Measurements from ENCODE around the gene STARD9.
A peak's percentile ranks its signal among the peaks of the same experiment; 100 is the strongest.
"Not testable (repeated sequence)": the region's sequence is repeated elsewhere in the genome, so short reads cannot be mapped to it uniquely, and the experiment has no call there.

Gene STARD9

DNA sequence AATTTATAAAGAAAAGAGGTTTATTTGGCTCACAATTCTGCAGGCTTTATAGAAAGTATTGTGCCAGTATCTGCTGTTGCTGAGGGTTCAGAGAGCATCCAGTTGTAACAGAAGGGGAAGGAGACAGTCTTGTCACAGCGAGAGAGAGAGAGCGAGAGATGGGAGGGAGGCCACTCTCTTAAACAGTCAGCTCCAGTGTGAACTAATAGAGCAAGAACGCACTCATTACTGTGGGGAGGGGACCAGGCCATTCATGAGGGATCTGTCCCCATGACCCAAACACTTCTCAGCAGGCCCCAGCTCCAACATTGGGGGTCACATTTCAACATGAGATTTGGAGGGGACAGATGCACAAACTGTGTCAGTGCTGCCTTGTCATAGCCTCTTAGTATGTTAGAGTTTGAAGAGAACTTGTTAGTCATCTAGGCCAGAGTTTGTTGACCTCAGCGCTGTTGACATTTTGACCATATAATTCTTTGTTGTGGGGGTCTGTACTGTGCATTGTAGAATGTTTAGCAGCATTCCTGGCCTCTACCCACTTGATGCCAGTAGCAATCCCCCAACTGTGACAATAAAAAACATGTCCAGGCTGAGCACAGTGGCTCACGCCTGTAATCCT lies 15.3 kb downstream of the STARD9 start:
- Histone ChIP-seq H3K36me3 (ENCODE audit: control insufficient read depth in 2 of 2, insufficient read depth in 2 of 2, low read length in 2 of 2) (peaks cover 15% of the 10 kb centered on the region in 2 donors), H3K4me1 (ENCODE audit: control insufficient read depth, insufficient read depth, low read length) (peaks cover 25% of the 10 kb centered on the region), H3K9ac (ENCODE audit: low read length in 2 of 2) (no peak overlapping the region), H3K27ac (ENCODE audit: low read length) (peak overlapping the region; percentile 31), H3K9me3 (ENCODE audit: control insufficient read depth in 2 of 2, low read length in 2 of 2) (no peaks in the 10 kb centered on the region), H3K27me3 (ENCODE audit: control insufficient read depth in 1 of 2, insufficient read depth in 2 of 2, low read length in 2 of 2) (no peaks in the 10 kb centered on the region), H3K4me3 (ENCODE audit: low read length in 2 of 2) (no peak overlapping the region)

GRCh38 chr15:42591238-42591934 lies 16.0 kb downstream of the STARD9 start:
- Histone ChIP-seq H3K4me3 (ENCODE audit: low read length in 2 of 2) (no peak overlapping the region), H3K27me3 (ENCODE audit: control insufficient read depth in 1 of 2, insufficient read depth in 2 of 2, low read length in 2 of 2) (no peaks in the 10 kb centered on the region), H3K4me1 (ENCODE audit: control insufficient read depth, insufficient read depth, low read length) (peaks cover 29% of the 10 kb centered on the region), H3K27ac (ENCODE audit: low read length) (no peak overlapping the region), H3K9ac (ENCODE audit: low read length in 2 of 2) (no peak overlapping the region), H3K36me3 (ENCODE audit: control insufficient read depth in 2 of 2, insufficient read depth in 2 of 2, low read length in 2 of 2) (peaks cover 8 to 9% of the 10 kb centered on the region in 2 donors), H3K9me3 (ENCODE audit: control insufficient read depth in 2 of 2, low read length in 2 of 2) (no peaks in the 10 kb centered on the region)

GRCh38 chr15:42592716-42593115 lies 17.3 kb downstream of the STARD9 start:
- no peaks in the 10 kb centered on the region for H3K9me3 ChIP-seq (ENCODE audit: control insufficient read depth in 2 of 2, low read length in 2 of 2)
- H3K36me3 ChIP-seq (ENCODE audit: control insufficient read depth in 2 of 2, insufficient read depth in 2 of 2, low read length in 2 of 2), result peaks cover 7% of the 10 kb centered on the region in 2 donors
- H3K27ac ChIP-seq (ENCODE audit: low read length), result peak overlapping the region; percentile 77
- no peaks in the 10 kb centered on the region for H3K27me3 ChIP-seq (ENCODE audit: control insufficient read depth in 1 of 2, insufficient read depth in 2 of 2, low read length in 2 of 2)
- peak overlapping the region in 1 of 2 donors; percentile 13 for H3K9ac ChIP-seq (ENCODE audit: low read length in 2 of 2)
- peak overlapping the region in 1 of 2 donors; percentile 35 for H3K4me3 ChIP-seq (ENCODE audit: low read length in 2 of 2)
- H3K4me1 ChIP-seq (ENCODE audit: control insufficient read depth, insufficient read depth, low read length), result peaks cover 29% of the 10 kb centered on the region

DNA sequence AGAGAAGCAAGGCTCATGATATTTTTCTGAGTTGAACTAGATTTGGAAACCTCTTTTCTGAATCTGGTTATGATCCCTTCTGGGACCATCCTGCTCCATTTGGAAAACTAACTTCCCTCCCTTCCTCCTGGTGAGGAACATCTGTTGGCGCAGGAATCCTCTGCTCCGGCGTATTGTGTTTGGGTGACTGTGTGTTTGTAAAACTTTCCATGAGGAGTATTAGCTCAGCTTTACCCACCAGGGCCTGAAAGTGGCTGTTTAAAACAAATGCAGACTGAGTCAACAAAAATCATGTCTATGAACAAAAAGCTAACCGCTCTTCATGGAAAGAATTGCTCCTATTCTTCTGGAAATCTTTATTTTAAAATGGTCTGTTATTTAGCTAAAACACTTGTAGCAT lies 17.7 kb downstream of the STARD9 start:
- H3K9ac ChIP-seq (ENCODE audit: low read length in 2 of 2), result peak overlapping the region in 1 of 2 donors; percentile 13
- peak overlapping the region; percentile 15 to 35 for H3K4me3 ChIP-seq (ENCODE audit: low read length in 2 of 2)
- H3K27ac ChIP-seq (ENCODE audit: low read length), result peak overlapping the region; percentile 77
- H3K9me3 ChIP-seq (ENCODE audit: control insufficient read depth in 2 of 2, low read length in 2 of 2), result no peaks in the 10 kb centered on the region
- H3K36me3 ChIP-seq (ENCODE audit: control insufficient read depth in 2 of 2, insufficient read depth in 2 of 2, low read length in 2 of 2), result peaks cover 5 to 7% of the 10 kb centered on the region in 2 donors
- H3K4me1 ChIP-seq (ENCODE audit: control insufficient read depth, insufficient read depth, low read length), result peaks cover 25% of the 10 kb centered on the region
- no peaks in the 10 kb centered on the region for H3K27me3 ChIP-seq (ENCODE audit: control insufficient read depth in 1 of 2, insufficient read depth in 2 of 2, low read length in 2 of 2)

DNA sequence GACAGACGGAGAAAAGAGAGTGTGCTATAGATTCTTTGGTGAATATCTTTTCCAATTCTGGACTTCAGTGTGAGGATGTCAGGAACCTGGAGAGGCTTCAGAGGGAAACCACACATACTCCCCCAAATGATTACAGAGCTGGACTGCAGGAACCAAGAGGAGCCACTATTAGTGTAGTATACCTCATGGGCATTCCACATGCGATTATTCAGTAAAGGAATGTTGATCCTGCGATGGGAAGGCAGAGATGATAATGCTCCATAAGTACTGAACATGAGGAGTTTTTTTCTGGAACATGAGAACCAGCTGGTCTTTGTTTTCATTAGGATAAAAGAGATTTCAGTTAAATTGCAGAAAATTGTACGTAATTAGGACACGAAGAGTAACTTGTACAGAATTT lies 18.7 kb downstream of the STARD9 start:
- H3K4me1 ChIP-seq (ENCODE audit: control insufficient read depth, insufficient read depth, low read length), result peaks cover 25% of the 10 kb centered on the region
- H3K36me3 ChIP-seq (ENCODE audit: control insufficient read depth in 2 of 2, insufficient read depth in 2 of 2, low read length in 2 of 2), result peaks cover 5 to 7% of the 10 kb centered on the region in 2 donors
- no peaks in the 10 kb centered on the region for H3K27me3 ChIP-seq (ENCODE audit: control insufficient read depth in 1 of 2, insufficient read depth in 2 of 2, low read length in 2 of 2)
- peak overlapping the region; percentile 77 for H3K27ac ChIP-seq (ENCODE audit: low read length)
- H3K4me3 ChIP-seq (ENCODE audit: low read length in 2 of 2), result peak overlapping the region in 1 of 2 donors; percentile 15
- no peaks in the 10 kb centered on the region for H3K9me3 ChIP-seq (ENCODE audit: control insufficient read depth in 2 of 2, low read length in 2 of 2)
- peak overlapping the region in 1 of 2 donors; percentile 0 for H3K9ac ChIP-seq (ENCODE audit: low read length in 2 of 2)

GRCh38 chr15:42595626-42596240 lies 20.3 kb downstream of the STARD9 start:
- peaks cover 3% of the 10 kb centered on the region in 2 donors for H3K36me3 ChIP-seq (ENCODE audit: control insufficient read depth in 2 of 2, insufficient read depth in 2 of 2, low read length in 2 of 2)
- H3K9ac ChIP-seq (ENCODE audit: low read length in 2 of 2), result no peak overlapping the region
- peak overlapping the region; percentile 53 for H3K27ac ChIP-seq (ENCODE audit: low read length)
- peaks cover 25% of the 10 kb centered on the region for H3K4me1 ChIP-seq (ENCODE audit: control insufficient read depth, insufficient read depth, low read length)
- no peaks in the 10 kb centered on the region for H3K9me3 ChIP-seq (ENCODE audit: control insufficient read depth in 2 of 2, low read length in 2 of 2)
- no peaks in the 10 kb centered on the region for H3K27me3 ChIP-seq (ENCODE audit: control insufficient read depth in 1 of 2, insufficient read depth in 2 of 2, low read length in 2 of 2)
- H3K4me3 ChIP-seq (ENCODE audit: low read length in 2 of 2), result peak overlapping the region in 1 of 2 donors; percentile 36

GRCh38 chr15:42601316-42601715 lies 25.9 kb downstream of the STARD9 start:
- not testable (repeated sequence) for H3K27ac ChIP-seq (ENCODE audit: low read length); H3K36me3 ChIP-seq (ENCODE audit: control insufficient read depth in 2 of 2, insufficient read depth in 2 of 2, low read length in 2 of 2); H3K4me3 ChIP-seq (ENCODE audit: low read length in 2 of 2); H3K9ac ChIP-seq (ENCODE audit: low read length in 2 of 2); H3K9me3 ChIP-seq (ENCODE audit: control insufficient read depth in 2 of 2, low read length in 2 of 2); H3K27me3 ChIP-seq (ENCODE audit: control insufficient read depth in 1 of 2, insufficient read depth in 2 of 2, low read length in 2 of 2)
- peaks cover 18% of the 10 kb centered on the region for H3K4me1 ChIP-seq (ENCODE audit: control insufficient read depth, insufficient read depth, low read length)

DNA sequence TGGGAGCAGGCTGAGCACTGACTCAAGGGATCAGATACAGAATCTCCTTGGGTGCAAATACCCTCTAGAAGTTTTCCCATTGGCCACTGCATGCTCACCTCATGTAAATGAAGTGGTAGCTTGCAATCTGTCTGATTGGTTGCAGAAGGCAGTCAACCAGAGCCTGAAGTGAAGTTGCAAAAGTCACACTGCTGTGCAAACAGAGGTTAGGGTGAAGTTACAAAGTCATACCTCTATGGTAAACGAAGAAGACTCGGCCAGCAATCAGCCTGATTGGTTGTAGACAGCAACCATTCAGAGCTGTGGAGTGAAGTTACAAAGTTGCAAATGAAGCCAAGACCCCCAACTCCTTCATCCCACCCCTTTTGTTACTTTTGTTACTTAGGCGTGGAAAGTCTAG lies 27.1 kb downstream of the STARD9 start:
- Histone ChIP-seq H3K9ac (ENCODE audit: low read length in 2 of 2) (no peak overlapping the region), H3K27me3 (ENCODE audit: control insufficient read depth in 1 of 2, insufficient read depth in 2 of 2, low read length in 2 of 2) (no peaks in the 10 kb centered on the region), H3K27ac (ENCODE audit: low read length) (no peak overlapping the region), H3K36me3 (ENCODE audit: control insufficient read depth in 2 of 2, insufficient read depth in 2 of 2, low read length in 2 of 2) (peaks cover 0 to 2% of the 10 kb centered on the region in 2 donors), H3K4me3 (ENCODE audit: low read length in 2 of 2) (no peak overlapping the region), H3K4me1 (ENCODE audit: control insufficient read depth, insufficient read depth, low read length) (peaks cover 16% of the 10 kb centered on the region), H3K9me3 (ENCODE audit: control insufficient read depth in 2 of 2, low read length in 2 of 2) (no peaks in the 10 kb centered on the region)

- no peak overlapping the region for H3K9ac ChIP-seq (ENCODE audit: low read length in 2 of 2)
- no peak overlapping the region for H3K27ac ChIP-seq (ENCODE audit: low read length)
- peaks cover 16% of the 10 kb centered on the region for H3K4me1 ChIP-seq (ENCODE audit: control insufficient read depth, insufficient read depth, low read length)
- no peaks in the 10 kb centered on the region for H3K9me3 ChIP-seq (ENCODE audit: control insufficient read depth in 2 of 2, low read length in 2 of 2)
- H3K27me3 ChIP-seq (ENCODE audit: control insufficient read depth in 1 of 2, insufficient read depth in 2 of 2, low read length in 2 of 2), result no peaks in the 10 kb centered on the region
- H3K36me3 ChIP-seq (ENCODE audit: control insufficient read depth in 2 of 2, insufficient read depth in 2 of 2, low read length in 2 of 2), result peaks cover 0 to 2% of the 10 kb centered on the region in 2 donors
- no peak overlapping the region for H3K4me3 ChIP-seq (ENCODE audit: low read length in 2 of 2)
These were observed 28.6 kb downstream of the STARD9 start for GRCh38 chr15:42603978-42604377.

GRCh38 chr15:42604894-42605744 lies 29.7 kb downstream of the STARD9 start:
- H3K9ac ChIP-seq (ENCODE audit: low read length in 2 of 2), result no peak overlapping the region
- no peaks in the 10 kb centered on the region for H3K27me3 ChIP-seq (ENCODE audit: control insufficient read depth in 1 of 2, insufficient read depth in 2 of 2, low read length in 2 of 2)
- H3K36me3 ChIP-seq (ENCODE audit: control insufficient read depth in 2 of 2, insufficient read depth in 2 of 2, low read length in 2 of 2), result peaks cover 0 to 2% of the 10 kb centered on the region in 2 donors
- no peak overlapping the region for H3K27ac ChIP-seq (ENCODE audit: low read length)
- H3K9me3 ChIP-seq (ENCODE audit: control insufficient read depth in 2 of 2, low read length in 2 of 2), result no peaks in the 10 kb centered on the region
- H3K4me3 ChIP-seq (ENCODE audit: low read length in 2 of 2), result peak overlapping the region in 1 of 2 donors; percentile 54
- peaks cover 16% of the 10 kb centered on the region for H3K4me1 ChIP-seq (ENCODE audit: control insufficient read depth, insufficient read depth, low read length)
